Adrenal gland (tissue), 5 donors: Measurements from ENCODE around the gene EDEM2.

Source experiments
- CTCF ChIP-seq, 6 experiments: fragments of 450-650 bp in 4 of 6; fragments of 200-600 bp in 2 of 6; sonication (generic) in 1 of 6; IDR thresholded peaks; 1 replicate in 5 of 6; 2 replicates in 1 of 6; pipeline versions ENCODE4 v1.5.1 to v1.8.0; 2016 to 2021; ENCODE audit warnings: antibody characterized with exemption in 6 of 6, mild to moderate bottlenecking in 2 of 6, moderate library complexity in 1 of 6
- POLR2A ChIP-seq, 2 donors: fragments of 450-650 bp; IDR thresholded peaks; one replicate each; pipeline ENCODE4 v1.6.1; 2017; ENCODE audit warnings: antibody characterized with exemption in 2 of 2, mild to moderate bottlenecking in 2 of 2, moderate library complexity in 1 of 2
- donor health status: DM: no; HTN: no; CAD: no.

DNA sequence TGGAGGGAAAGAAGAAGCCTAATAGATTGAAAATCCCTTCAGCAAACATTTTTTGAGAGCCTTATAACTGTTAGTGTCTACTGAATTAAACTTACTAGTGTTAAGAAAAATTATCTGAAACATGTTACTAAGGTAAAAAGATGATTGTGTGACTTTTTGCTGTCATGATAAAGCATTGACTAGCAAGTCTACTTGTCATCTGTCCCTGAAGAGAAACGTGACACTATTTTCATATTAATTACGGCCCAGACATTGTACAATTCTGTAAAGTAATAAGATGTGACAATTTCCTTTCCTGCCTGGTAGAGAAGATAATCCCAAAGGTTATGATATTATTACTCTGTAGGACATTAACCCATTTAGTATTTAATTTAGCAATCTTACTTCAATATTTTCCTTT is 8.8 kb upstream of the EDEM2 start:
- TF ChIP-seq CTCF (IDR thresholded peaks at IDR 0.05): no peak
- no peak for TF ChIP-seq POLR2A (IDR thresholded peaks at IDR 0.05)
